Measurements from ENCODE around the gene NCKAP5. TPM values are rescaled to one million over a fixed set of nuclear protein-coding genes. Genes with fewer than 3 reads are reported as not detected.

NCKAP5 gene
- total and polyA plus RNA-seq, 2 donors (not counting 1 experiment from before 2014, with no cell fraction given): not detected

DNA sequence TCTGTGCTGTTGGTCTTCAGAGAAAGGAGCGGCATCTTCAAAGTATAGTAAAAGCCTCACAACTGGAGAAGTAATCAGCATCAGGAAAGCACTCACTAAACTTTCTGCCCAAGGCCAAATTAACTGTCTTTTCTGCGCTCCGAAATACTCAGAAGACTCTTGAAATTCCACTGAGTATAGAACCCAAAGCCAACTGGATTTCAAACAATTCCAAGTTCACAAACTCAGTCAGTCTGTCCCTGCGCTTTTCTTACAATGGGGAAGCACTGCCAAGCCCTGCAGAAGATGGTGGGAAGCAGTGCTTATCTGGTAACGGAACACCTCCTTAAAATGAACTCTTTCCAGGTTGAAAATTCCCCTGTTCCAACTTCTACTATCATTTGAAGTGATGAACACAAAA is 193.5 kb downstream of the NCKAP5 start:
- H3K27ac Mint-ChIP-seq: no peak overlapping the region
- no peaks in the 10 kb centered on the region for H3K27me3 Mint-ChIP-seq
- DNase-seq: no peak
- Histone ChIP-seq H3K9me3 (ENCODE audit: control extremely low read depth in 1 of 3, control insufficient read depth in 2 of 3, insufficient read depth in 1 of 3, low read length in 2 of 3) (no peaks in the 10 kb centered on the region), H3K4me2 (replicated peaks; ENCODE audit: low read depth, low read length, poor library complexity, severe bottlenecking) (no peak overlapping the region), H4K20me1 (ENCODE audit: control insufficient read depth, insufficient read depth, low read length, poor library complexity, severe bottlenecking) (no peaks in the 10 kb centered on the region), H2AFZ (ENCODE audit: insufficient read depth, low read depth, low read length, poor library complexity, severe bottlenecking) (no peak overlapping the region), H3K79me2 (ENCODE audit: control insufficient read depth, insufficient read depth, low read length) (no peaks in the 10 kb centered on the region), H3K27me3 (replicated peaks in 1 of 4; ENCODE audit: control extremely low read depth in 1 of 4, control insufficient read depth in 3 of 4, insufficient read depth in 4 of 4, low read length in 3 of 4) (no peaks in the 10 kb centered on the region), H3K4me3 (ENCODE audit: control extremely low read depth in 1 of 5, extremely low read depth in 1 of 5, insufficient read depth in 1 of 5, low read depth in 2 of 5, low read length in 4 of 5) (no peak overlapping the region), H3K27ac (ENCODE audit: low read length in 2 of 2) (no peak overlapping the region), H3K36me3 (replicated peaks in 1 of 2; ENCODE audit: control extremely low read depth in 1 of 2, control insufficient read depth in 1 of 2, extremely low read depth in 1 of 2, insufficient read depth in 2 of 2, low read length in 1 of 2) (no peaks in the 10 kb centered on the region), H3K9ac (ENCODE audit: low read length) (no peak overlapping the region), H3K4me1 (ENCODE audit: control insufficient read depth in 2 of 2, insufficient read depth in 2 of 2, low read length in 2 of 2) (no peaks in the 10 kb centered on the region)
- TF ChIP-seq, protein P1, sequence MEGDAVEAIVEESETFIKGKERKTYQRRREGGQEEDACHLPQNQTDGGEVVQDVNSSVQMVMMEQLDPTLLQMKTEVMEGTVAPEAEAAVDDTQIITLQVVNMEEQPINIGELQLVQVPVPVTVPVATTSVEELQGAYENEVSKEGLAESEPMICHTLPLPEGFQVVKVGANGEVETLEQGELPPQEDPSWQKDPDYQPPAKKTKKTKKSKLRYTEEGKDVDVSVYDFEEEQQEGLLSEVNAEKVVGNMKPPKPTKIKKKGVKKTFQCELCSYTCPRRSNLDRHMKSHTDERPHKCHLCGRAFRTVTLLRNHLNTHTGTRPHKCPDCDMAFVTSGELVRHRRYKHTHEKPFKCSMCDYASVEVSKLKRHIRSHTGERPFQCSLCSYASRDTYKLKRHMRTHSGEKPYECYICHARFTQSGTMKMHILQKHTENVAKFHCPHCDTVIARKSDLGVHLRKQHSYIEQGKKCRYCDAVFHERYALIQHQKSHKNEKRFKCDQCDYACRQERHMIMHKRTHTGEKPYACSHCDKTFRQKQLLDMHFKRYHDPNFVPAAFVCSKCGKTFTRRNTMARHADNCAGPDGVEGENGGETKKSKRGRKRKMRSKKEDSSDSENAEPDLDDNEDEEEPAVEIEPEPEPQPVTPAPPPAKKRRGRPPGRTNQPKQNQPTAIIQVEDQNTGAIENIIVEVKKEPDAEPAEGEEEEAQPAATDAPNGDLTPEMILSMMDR (IDR thresholded peaks at IDR 0.05): no peak
- TF ChIP-seq EZH2 (IDR thresholded peaks at IDR 0.05; ENCODE audit: borderline replicate concordance, insufficient read depth, low read depth, low read length, poor library complexity, severe bottlenecking): no peak
- intact Hi-C loops (cut with micrococcal nuclease): no loop called here
- WGBS (ENCODE audit: insufficient coverage): 100% methylated on average over 4 of the region's 5 CpGs
- no peaks in the 10 kb centered on the region for H3K4me1 Mint-ChIP-seq
- CTCF ChIA-PET: no interaction called here
- no peak overlapping the region for H3K4me3 Mint-ChIP-seq
- POLR2A ChIA-PET: no interaction called here
- H3K9me3 Mint-ChIP-seq (ENCODE audit: insufficient read depth): no peaks in the 10 kb centered on the region
- ATAC-seq (ENCODE audit: low read depth): no peak

DNA sequence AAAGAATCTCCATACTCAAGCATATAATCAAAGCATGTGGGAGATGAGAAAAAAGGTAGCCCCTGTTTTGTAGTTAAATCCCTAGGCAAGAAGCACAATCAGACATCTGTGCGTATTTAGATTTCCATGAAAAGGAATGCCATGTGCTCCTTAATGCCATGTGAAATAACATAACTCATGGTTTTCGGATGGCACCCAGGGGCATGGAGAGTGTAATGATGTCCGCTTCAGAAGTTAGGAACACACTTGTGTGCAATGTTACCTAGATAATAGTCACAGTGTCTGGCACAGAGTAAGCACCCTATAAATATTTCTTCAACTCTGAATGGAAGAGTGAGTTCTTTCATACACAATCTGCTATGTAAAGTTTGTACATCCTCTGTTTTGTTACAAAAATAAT is 197.0 kb downstream of the NCKAP5 start:
- H3K4me2 ChIP-seq (replicated peaks; ENCODE audit: low read depth, low read length, poor library complexity, severe bottlenecking): no peak overlapping the region
- intact Hi-C loops (cut with micrococcal nuclease): no loop called here
- ATAC-seq (ENCODE audit: low read depth) (no peak), DNase-seq (no peak)
- CTCF ChIA-PET: no interaction called here
- H3K9me3 ChIP-seq (ENCODE audit: control extremely low read depth in 1 of 3, control insufficient read depth in 2 of 3, insufficient read depth in 1 of 3, low read length in 2 of 3): no peaks in the 10 kb centered on the region
- H2AFZ ChIP-seq (ENCODE audit: insufficient read depth, low read depth, low read length, poor library complexity, severe bottlenecking): no peak overlapping the region
- TF ChIP-seq, protein P1 (IDR thresholded peaks at IDR 0.05): no peak
- no peak for TF ChIP-seq EZH2 (IDR thresholded peaks at IDR 0.05; ENCODE audit: borderline replicate concordance, insufficient read depth, low read depth, low read length, poor library complexity, severe bottlenecking)
- H3K9me3 Mint-ChIP-seq (ENCODE audit: insufficient read depth): no peaks in the 10 kb centered on the region
- H3K9ac ChIP-seq (ENCODE audit: low read length): no peak overlapping the region
- POLR2A ChIA-PET: no interaction called here
- no peak overlapping the region for H3K4me3 Mint-ChIP-seq
- H3K27me3 Mint-ChIP-seq: no peaks in the 10 kb centered on the region
- no peaks in the 10 kb centered on the region for H4K20me1 ChIP-seq (ENCODE audit: control insufficient read depth, insufficient read depth, low read length, poor library complexity, severe bottlenecking)
- no peaks in the 10 kb centered on the region for H3K79me2 ChIP-seq (ENCODE audit: control insufficient read depth, insufficient read depth, low read length)
- no peak overlapping the region for H3K4me3 ChIP-seq (ENCODE audit: control extremely low read depth in 1 of 5, extremely low read depth in 1 of 5, insufficient read depth in 1 of 5, low read depth in 2 of 5, low read length in 4 of 5)
- no peaks in the 10 kb centered on the region for H3K4me1 ChIP-seq (ENCODE audit: control insufficient read depth in 2 of 2, insufficient read depth in 2 of 2, low read length in 2 of 2)
- H3K36me3 ChIP-seq (replicated peaks in 1 of 2; ENCODE audit: control extremely low read depth in 1 of 2, control insufficient read depth in 1 of 2, extremely low read depth in 1 of 2, insufficient read depth in 2 of 2, low read length in 1 of 2): no peaks in the 10 kb centered on the region
- no peak overlapping the region for H3K27ac ChIP-seq (ENCODE audit: low read length in 2 of 2)
- WGBS (ENCODE audit: insufficient coverage): 100% methylated on average over 1 of the region's 3 CpGs
- no peaks in the 10 kb centered on the region for H3K4me1 Mint-ChIP-seq
- no peak overlapping the region for H3K27ac Mint-ChIP-seq
- no peaks in the 10 kb centered on the region for H3K27me3 ChIP-seq (replicated peaks in 1 of 4; ENCODE audit: control extremely low read depth in 1 of 4, control insufficient read depth in 3 of 4, insufficient read depth in 4 of 4, low read length in 3 of 4)
